Adrenal gland (tissue), 5 donors: ENCODE data around the gene MALRD1.

ENCODE experiments used
- POLR2A ChIP-seq, 2 donors: fragments of 450-650 bp; IDR thresholded peaks; one replicate each; pipeline ENCODE4 v1.6.1; 2017; ENCODE audit warnings: antibody characterized with exemption in 2 of 2, mild to moderate bottlenecking in 2 of 2, moderate library complexity in 1 of 2
- TF ChIP-seq, protein P1 (sequence below), 6 experiments: fragments of 450-650 bp in 4 of 6; fragments of 200-600 bp in 2 of 6; sonication (generic) in 1 of 6; IDR thresholded peaks; 1 replicate in 5 of 6; 2 replicates in 1 of 6; pipeline versions ENCODE4 v1.5.1 to v1.8.0; 2016 to 2021; ENCODE audit warnings: antibody characterized with exemption in 6 of 6, mild to moderate bottlenecking in 2 of 6, moderate library complexity in 1 of 6
- donor health status: DM: no; HTN: no; CAD: no.

DNA sequence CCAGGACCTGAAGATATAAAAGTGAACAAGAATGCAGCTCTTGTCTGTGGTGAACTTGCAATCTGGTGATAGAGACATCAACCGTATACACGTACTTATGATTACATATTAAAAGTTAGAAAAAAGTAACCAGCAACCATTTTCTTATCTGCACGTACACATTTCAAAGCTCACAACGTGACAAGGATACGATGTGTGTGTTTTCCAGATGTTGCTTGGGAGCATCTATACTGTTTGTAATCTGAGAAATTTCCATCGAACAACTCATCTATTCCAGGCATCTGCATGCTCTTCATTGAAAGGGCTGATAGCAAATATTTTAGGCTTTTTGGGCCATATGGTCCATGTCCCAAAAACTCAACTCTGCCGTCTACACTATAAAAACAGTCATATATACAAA is 23.3 kb downstream of the MALRD1 start:
- TF ChIP-seq POLR2A (IDR thresholded peaks at IDR 0.05) = no peak
- TF ChIP-seq, protein P1, sequence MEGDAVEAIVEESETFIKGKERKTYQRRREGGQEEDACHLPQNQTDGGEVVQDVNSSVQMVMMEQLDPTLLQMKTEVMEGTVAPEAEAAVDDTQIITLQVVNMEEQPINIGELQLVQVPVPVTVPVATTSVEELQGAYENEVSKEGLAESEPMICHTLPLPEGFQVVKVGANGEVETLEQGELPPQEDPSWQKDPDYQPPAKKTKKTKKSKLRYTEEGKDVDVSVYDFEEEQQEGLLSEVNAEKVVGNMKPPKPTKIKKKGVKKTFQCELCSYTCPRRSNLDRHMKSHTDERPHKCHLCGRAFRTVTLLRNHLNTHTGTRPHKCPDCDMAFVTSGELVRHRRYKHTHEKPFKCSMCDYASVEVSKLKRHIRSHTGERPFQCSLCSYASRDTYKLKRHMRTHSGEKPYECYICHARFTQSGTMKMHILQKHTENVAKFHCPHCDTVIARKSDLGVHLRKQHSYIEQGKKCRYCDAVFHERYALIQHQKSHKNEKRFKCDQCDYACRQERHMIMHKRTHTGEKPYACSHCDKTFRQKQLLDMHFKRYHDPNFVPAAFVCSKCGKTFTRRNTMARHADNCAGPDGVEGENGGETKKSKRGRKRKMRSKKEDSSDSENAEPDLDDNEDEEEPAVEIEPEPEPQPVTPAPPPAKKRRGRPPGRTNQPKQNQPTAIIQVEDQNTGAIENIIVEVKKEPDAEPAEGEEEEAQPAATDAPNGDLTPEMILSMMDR (IDR thresholded peaks at IDR 0.05) = no peak
